ENCODE measurements around the gene EIF3B. TPM values are rescaled to one million over a fixed set of nuclear protein-coding genes. Genes with fewer than 3 reads are reported as not detected.

The EIF3B gene
- total and polyA plus RNA-seq, 2 donors from 2014 or later = 65.5 to 107 TPM

GRCh38 chr7:2393706-2394105, 39.1 kb downstream of the EIF3B start:
- DNase-seq = no peak

GRCh38 chr7:2394566-2395082, 40.0 kb downstream of the EIF3B start:
- intact Hi-C loops (cut with DNase I) = no loop called here
- H3K9ac ChIP-seq (ENCODE audit: low read length in 3 of 3) = no peak overlapping the region
- no peak for DNase-seq
- no peaks in the 10 kb centered on the region for H3K9me3 ChIP-seq (ENCODE audit: control insufficient read depth in 2 of 3, insufficient read depth in 1 of 3, low read length in 3 of 3)
- H3K27ac ChIP-seq (ENCODE audit: low read depth in 2 of 2, low read length in 2 of 2) = no peak overlapping the region
- H3K4me1 ChIP-seq (ENCODE audit: control insufficient read depth in 2 of 3, insufficient read depth in 2 of 3, low read depth in 1 of 3, low read length in 3 of 3) = peaks cover 0 to 2% (median 0%) of the 10 kb centered on the region in 3 donors
- no peak overlapping the region for H3K4me3 ChIP-seq (ENCODE audit: low read length in 3 of 3)
- no peaks in the 10 kb centered on the region for H3K27me3 ChIP-seq (ENCODE audit: control insufficient read depth, insufficient read depth, low read length)
- FAIRE-seq = no peak
- no peaks in the 10 kb centered on the region for H3K36me3 ChIP-seq (ENCODE audit: control insufficient read depth in 2 of 3, insufficient read depth in 3 of 3, low read length in 3 of 3)
- TF ChIP-seq CTCF (IDR thresholded peaks at IDR 0.05; ENCODE audit: borderline replicate concordance, extremely low read depth, insufficient read depth) = no peak

More at GRCh38 chr7:2393706-2394105, 39.1 kb downstream of the EIF3B start:
- Histone ChIP-seq H3K9ac (ENCODE audit: low read length in 3 of 3) (no peak overlapping the region), H3K4me1 (ENCODE audit: control insufficient read depth in 2 of 3, insufficient read depth in 2 of 3, low read depth in 1 of 3, low read length in 3 of 3) (no peaks in the 10 kb centered on the region), H3K27me3 (ENCODE audit: control insufficient read depth, insufficient read depth, low read length) (no peaks in the 10 kb centered on the region), H3K9me3 (ENCODE audit: control insufficient read depth in 2 of 3, insufficient read depth in 1 of 3, low read length in 3 of 3) (no peaks in the 10 kb centered on the region), H3K36me3 (ENCODE audit: control insufficient read depth in 2 of 3, insufficient read depth in 3 of 3, low read length in 3 of 3) (no peaks in the 10 kb centered on the region), H3K27ac (ENCODE audit: low read depth in 2 of 2, low read length in 2 of 2) (no peak overlapping the region), H3K4me3 (ENCODE audit: low read length in 3 of 3) (no peak overlapping the region)
- FAIRE-seq = no peak
- TF ChIP-seq CTCF (IDR thresholded peaks at IDR 0.05; ENCODE audit: borderline replicate concordance, extremely low read depth, insufficient read depth) = no peak
- intact Hi-C loops (cut with DNase I) = no loop called here

GRCh38 chr7:2398506-2398905, 43.9 kb downstream of the EIF3B start:
- H3K9ac ChIP-seq (ENCODE audit: low read length in 3 of 3) = no peak overlapping the region
- no peaks in the 10 kb centered on the region for H3K36me3 ChIP-seq (ENCODE audit: control insufficient read depth in 2 of 3, insufficient read depth in 3 of 3, low read length in 3 of 3)
- DNase-seq (no peak), FAIRE-seq (no peak)
- no peaks in the 10 kb centered on the region for H3K27me3 ChIP-seq (ENCODE audit: control insufficient read depth, insufficient read depth, low read length)
- no peaks in the 10 kb centered on the region for H3K9me3 ChIP-seq (ENCODE audit: control insufficient read depth in 2 of 3, insufficient read depth in 1 of 3, low read length in 3 of 3)
- TF ChIP-seq CTCF (IDR thresholded peaks at IDR 0.05; ENCODE audit: borderline replicate concordance, extremely low read depth, insufficient read depth) = no peak
- no peak overlapping the region for H3K27ac ChIP-seq (ENCODE audit: low read depth in 2 of 2, low read length in 2 of 2)
- H3K4me1 ChIP-seq (ENCODE audit: control insufficient read depth in 2 of 3, insufficient read depth in 2 of 3, low read depth in 1 of 3, low read length in 3 of 3) = peaks cover 0 to 10% (median 0%) of the 10 kb centered on the region in 3 donors
- no peak overlapping the region for H3K4me3 ChIP-seq (ENCODE audit: low read length in 3 of 3)
- intact Hi-C loops (cut with DNase I) = no loop called here

All from kidney (tissue), 14 donors.